Non-pigmented ciliary epithelial cell (primary cell): ENCODE results near the gene ATAD5.
"Not testable (repeated sequence)": the region's sequence is repeated elsewhere in the genome, so short reads cannot be mapped to it uniquely, and the experiment has no call there.

Experiments
- DNase-seq: peaks from one replicate; pipeline ENCODE4 v3.0.0-alpha.2; 2010; ENCODE audit warnings: low read depth

Gene ATAD5, protein sequence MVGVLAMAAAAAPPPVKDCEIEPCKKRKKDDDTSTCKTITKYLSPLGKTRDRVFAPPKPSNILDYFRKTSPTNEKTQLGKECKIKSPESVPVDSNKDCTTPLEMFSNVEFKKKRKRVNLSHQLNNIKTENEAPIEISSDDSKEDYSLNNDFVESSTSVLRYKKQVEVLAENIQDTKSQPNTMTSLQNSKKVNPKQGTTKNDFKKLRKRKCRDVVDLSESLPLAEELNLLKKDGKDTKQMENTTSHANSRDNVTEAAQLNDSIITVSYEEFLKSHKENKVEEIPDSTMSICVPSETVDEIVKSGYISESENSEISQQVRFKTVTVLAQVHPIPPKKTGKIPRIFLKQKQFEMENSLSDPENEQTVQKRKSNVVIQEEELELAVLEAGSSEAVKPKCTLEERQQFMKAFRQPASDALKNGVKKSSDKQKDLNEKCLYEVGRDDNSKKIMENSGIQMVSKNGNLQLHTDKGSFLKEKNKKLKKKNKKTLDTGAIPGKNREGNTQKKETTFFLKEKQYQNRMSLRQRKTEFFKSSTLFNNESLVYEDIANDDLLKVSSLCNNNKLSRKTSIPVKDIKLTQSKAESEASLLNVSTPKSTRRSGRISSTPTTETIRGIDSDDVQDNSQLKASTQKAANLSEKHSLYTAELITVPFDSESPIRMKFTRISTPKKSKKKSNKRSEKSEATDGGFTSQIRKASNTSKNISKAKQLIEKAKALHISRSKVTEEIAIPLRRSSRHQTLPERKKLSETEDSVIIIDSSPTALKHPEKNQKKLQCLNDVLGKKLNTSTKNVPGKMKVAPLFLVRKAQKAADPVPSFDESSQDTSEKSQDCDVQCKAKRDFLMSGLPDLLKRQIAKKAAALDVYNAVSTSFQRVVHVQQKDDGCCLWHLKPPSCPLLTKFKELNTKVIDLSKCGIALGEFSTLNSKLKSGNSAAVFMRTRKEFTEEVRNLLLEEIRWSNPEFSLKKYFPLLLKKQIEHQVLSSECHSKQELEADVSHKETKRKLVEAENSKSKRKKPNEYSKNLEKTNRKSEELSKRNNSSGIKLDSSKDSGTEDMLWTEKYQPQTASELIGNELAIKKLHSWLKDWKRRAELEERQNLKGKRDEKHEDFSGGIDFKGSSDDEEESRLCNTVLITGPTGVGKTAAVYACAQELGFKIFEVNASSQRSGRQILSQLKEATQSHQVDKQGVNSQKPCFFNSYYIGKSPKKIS (N-terminal part only)

DNA sequence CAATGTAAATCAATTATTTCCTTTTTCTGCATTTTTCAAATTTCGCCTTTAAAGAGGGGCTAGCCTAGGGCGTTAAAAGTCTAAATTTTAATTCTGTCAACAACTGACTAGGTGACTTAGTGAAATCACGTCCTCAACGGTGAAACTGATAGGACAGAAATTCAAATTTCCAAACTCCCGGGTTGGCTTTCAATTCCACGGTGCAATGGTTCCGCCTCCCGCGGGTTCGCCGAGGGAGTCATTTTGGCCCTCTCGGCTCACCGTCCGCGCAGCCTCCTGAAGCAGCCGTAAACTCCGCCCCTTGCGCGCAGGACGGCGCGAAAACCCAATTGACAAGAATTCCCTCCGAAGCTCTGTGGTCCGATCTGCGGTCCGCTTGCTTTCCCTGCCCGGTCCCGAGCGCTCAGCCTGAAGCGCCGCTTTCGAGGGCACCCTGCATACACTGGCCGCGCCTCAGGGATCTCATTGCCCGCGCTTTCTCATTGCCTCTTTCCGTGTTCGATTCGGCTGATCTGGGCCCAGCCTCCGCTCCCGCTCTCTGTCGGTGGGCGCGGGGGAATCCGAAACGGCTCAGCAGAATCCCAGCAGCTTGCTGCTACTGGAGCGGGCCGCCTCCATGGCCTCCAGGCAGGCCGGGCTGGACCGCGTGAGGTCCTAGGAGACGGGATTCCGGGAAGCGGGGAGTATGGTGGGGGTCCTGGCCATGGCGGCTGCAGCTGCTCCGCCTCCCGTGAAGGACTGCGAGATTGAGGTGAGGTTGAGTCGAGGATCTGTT is at the start of gene ATAD5:
Gene ATAD5, plus strand, starts transcription at position 304 of the 775 bp plus-strand sequence. Its CDS starts 382 bp downstream, at position 686.
- DNase-seq: peak; percentile 55

DNA sequence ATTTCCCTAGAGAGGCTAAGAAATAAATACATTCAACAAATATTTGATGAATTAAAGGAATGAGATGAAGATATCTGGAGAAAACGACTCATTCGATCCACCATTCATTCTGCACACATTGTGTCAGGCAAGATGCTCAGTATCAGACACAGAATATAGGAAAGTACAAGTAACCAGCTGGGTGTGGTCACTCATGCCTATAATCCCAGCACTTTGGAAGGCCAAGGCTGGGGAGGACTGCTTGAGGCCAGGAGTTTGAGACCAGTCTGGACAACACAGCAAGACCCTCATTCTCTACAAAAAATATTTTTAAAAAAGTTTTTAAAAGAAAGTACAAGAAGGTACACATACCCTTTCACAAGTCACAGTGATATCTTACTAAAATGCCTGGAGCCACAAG is 49.6 kb upstream of the ATAD5 start:
- no peak for DNase-seq

DNA sequence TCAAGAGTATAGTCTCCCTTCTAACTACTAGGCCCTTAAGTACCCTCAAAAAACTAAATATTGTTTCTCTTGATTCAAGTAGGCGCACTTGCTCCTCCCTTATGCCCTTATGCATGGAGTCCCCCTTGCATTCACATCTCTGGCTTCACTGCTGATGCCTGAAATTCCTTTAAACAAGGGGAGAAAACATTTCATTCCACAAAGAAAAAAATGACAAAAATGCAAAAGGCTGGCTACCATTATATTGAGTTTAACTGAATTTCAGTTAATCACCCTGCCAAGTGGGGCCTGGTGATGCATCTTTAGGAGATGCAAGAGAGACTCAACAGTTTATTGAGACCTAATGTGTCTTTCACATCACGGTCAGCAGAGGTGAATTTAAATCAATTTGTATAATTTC is 42.8 kb upstream of the ATAD5 start:
- no peak for DNase-seq

DNA sequence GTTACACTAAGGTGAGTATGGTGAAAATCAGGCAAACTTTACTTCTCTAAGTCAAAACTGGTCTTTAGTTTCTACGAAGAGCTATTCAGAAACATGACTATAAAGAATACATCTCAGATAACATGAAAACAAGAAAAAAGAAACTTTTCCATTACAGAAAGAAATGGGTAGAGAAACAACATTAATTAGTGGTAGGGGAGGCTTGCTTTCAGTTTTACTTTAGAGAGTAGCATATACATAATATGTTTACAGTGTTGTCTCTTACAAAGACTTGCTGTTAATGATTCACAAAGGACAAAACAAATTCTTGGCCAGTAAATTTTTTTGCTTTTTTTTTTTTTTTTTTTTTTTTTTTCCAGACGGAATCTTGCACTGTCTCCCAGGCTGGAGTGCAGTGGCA is 41.5 kb upstream of the ATAD5 start:
- DNase-seq: no peak

DNA sequence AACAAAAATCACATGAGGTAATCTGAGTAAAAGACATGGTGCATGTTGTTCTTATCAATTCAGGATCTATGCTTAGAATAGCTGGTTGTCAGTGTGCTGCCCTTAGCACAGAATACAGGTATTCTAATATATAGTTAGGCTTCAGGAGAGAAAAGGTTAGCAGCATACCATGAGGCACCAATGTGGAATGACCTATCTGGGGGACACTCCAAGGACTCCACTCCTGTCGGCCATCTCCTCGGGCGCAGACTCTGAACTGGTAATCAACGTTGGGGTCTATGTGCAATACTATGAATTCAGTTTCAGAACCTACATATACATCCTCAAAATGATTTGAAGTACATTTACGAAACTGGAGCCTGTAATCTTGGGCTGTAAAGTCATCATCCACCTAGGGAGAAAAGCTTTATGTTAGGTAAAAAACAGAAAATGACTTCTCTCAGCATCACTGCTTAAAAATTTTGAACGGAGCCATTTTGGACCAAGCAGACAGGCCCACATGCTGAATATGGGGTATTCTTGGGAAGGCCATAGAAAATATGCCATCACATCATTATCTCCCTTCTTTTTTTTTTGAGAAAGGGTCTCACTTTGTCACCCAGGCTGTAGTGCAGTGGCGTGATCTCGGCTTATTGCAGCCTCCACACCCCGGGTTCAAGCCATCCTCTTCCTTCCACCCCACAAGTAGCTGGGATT is 38.3 kb upstream of the ATAD5 start:
- DNase-seq: no peak

DNA sequence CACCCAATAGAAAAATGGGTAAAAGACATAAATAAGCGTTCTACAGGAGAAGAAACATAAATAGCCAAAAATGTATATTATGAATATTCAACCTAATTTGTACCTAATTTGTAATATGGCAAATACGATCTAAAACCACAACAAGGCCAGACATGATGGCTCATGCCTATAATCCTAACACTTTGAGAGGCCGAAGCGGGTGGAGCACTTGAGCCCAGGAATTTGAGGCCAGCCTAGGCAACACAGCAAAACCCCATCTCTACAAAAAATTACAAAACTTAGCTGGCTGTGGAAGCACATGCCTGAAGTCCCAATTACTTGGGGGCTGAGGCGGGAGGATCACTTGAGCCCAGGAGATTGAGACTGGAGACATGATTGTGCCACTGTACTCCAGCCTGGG is 37.4 kb upstream of the ATAD5 start:
- DNase-seq: no peak

DNA sequence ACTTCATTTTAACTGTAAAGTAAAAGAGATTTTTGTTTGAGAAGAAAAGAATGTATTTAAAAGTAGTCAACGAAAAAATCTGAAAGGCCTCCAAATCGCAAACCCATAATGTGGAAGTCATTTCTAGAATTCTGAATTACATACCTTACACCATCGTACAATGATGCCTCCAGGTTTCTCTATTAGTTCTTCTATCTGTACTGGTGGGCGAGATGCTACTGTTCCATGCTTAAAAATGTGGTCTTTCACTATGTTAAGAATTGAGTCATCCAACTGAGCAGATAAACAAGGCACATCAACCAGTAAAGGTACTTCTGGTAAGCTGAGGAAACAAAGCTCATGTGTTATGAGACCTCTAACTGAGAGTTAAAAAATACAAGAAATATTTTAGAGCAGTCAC is 35.8 kb upstream of the ATAD5 start:
- DNase-seq: no peak

DNA sequence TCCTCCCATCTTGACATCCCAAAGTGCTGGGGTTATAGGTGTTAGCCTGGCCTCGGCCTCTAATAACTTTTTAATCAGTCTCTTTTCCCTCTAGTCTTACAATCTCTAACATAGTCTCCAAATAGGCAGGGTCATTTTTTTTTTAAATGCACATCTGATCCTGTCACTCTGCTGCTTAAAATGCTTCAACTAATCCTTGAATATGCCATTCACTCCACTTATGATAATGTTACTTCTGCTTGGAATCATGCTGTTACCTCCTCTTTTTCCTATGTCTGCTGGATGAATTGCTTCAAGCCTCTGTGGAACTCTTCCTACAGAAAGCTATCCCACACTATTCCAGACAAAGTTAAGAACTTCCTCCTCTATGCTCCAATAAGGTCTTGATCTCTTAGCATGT is 30.1 kb upstream of the ATAD5 start:
- DNase-seq: no peak

DNA sequence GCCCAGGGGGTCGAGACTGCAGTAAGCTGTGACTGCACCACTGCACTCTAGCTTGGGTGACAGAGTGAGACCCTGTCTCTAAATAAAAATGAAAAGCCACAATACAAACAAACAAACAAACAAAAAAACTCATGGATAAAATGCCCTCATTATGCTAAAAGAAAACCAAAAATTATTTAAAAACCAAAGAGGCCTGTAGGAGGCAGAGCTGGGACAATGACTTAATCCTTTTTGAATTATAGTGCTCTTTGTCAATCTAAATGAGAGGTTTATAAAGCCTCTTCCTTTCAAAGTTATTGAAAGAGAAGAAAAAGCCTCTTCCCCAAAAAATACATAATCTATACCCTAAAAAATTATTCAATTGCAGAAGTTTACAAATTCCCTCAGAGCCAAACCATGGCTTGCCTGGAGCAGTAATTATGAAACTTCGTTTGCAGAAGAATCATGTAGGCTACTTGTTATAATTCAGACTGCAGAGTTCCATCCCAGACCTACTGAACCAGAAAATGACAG is 25.8 kb upstream of the ATAD5 start:
- no peak for DNase-seq

DNA sequence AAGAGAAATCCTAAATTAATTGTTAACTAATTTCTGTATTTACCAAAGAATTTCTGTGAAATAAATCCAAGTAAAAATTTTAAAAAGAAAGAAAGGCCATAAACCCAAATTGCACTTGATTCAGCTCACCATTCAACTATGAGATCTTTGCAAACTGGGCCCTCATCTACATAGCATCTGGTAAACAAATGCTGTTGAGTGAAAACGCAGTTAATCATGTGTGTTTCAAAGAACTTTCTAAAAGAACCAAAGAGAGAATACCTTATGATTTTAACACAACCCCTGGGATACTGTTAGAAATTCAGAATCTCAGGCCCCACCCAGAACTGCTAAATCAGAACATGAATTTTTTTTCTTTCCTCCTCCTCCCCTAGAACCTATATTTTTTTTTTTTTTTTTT is 23.9 kb upstream of the ATAD5 start:
- DNase-seq: no peak

DNA sequence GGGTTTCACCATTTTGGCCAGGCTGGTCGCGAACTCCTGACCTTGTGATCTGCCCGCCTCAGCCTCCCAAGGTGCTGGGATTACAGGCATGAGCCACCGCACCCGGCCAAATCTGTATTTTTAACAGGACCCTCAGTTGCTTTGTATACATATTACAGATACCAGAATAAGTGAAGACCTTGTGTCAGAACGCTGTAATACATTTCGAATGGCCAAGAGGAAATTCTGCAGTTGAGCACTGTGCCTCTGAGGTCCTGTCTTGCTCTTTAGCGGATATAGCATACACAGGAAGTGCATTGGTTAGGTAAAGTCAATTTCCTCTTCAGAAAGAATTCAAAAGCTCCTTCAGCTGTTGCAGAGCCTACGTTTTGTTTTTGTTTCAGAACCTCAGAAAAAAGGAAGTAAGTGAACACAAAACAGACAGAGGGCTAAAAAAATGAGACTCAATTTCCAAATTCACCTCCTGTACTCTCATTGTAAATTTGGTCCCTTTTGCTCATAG is 22.9 kb upstream of the ATAD5 start:
- DNase-seq: no peak

DNA sequence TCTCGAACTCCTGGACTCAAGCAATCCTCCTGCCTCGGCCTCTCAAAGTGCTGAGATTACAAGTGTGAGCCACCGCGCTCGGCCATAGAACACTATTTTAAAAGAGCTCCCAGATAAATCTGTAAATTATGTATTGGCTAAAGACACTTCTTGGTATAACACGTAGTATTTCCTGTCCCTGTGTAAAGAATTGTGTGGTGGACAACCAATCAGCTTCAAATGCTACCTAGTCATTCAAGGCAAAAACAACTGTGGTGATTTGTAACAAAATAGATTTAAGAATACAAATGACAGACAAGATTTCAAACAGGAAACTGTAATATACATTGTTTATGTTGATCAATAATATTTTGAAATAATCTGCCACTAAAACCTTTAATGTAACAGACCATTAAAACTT is 21.9 kb upstream of the ATAD5 start:
- no peak for DNase-seq

DNA sequence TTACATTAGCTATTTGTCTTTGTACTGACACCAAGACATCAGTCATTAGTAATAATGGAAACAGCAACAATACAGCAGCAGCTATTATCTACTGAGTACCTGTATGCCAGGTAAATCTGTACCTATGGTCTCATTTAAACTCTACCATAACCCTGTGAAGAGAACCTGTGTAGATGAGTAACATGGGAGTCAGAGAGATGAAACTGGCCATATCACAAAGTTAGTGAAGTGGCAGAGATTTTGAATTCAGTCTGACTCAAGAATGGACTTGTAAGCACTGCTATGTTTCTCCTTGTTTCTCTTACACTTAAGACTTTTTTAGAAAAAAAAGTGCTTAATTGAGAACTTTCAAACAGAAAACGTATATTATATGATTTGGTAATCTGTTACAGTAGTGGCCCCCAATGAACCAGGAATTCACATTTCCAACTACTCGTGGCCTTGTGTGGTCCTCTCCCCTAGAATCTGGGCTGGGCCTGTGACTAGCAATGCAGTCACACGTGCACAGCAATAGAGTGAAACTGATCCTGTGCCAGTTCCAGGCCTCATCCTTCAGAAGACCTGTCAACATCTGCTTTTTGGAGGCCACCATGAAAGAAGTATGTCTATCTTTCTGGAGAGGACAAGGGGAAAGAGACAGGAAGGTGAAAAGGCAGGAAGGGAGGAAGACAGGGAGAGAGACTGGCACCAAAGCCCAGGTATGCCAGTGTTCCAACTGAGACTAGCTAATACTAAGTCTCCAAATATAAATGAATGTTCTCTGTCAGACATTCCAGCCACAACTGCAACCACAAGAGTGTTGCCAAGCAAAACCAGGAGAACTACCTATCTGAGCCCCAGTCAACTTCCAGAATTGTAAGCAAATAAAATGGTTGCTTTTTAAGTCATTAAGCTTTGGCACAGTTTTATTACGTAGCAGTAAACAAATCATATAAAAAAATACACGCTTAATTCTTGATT is 19.3 kb upstream of the ATAD5 start:
- no peak for DNase-seq

DNA sequence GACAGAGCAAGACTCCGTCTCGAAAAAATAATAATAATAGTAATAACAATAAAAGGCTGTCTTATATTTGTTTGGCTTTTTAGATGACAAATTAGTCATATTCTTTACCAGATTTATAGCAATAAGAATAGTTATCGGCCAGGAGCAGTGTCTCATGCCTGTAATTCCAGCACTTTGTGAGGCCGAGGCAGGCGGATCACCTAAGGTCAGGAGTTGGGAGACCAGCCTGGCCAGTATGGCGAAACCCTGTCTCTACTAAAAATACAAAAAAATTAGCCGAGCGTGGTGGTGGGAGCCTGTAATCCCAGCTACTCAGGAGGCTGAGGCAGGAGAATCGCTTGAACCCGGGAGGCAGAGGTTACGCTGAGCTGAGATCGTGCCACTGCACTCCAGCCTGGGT is 17.5 kb upstream of the ATAD5 start:
- DNase-seq: not testable (repeated sequence)

DNA sequence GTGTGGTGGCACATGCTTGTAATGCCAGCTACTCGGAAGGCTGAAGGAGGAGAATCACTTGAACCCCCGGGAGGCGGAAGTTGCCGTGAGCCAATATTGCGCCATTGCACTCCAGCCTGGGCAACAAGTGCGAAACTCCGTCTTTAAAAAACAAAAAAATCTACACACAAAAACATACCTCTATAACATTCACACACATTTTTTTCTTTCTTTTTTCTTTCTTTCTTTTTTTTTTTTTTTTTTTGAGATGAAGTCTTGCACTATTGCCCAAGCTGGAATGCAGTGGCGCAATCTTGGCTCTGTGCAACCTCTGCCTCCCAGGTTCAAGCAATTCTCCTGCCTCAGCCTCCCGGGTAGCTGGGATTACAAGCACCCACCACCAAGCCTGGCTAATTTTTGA is 16.9 kb upstream of the ATAD5 start:
- not testable (repeated sequence) for DNase-seq

DNA sequence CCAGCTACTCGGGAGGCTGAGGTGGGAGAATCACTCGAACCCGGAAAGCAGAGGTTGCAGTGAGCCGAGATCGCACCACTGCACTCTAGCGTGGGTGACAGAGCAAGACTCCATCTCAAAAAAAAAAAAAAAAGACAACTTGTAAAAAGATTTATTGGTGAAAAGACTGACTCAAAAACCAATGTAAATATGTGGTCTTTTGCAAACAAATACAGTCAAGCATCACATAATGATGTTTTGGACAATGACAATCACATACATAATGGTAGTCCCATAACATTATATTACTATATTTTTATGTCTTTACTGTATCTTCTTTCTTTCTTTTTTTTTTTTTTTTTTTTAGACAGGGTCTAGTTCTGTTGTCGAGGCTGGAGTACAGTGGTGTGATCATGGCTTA is 15.6 kb upstream of the ATAD5 start:
- no peak for DNase-seq

DNA sequence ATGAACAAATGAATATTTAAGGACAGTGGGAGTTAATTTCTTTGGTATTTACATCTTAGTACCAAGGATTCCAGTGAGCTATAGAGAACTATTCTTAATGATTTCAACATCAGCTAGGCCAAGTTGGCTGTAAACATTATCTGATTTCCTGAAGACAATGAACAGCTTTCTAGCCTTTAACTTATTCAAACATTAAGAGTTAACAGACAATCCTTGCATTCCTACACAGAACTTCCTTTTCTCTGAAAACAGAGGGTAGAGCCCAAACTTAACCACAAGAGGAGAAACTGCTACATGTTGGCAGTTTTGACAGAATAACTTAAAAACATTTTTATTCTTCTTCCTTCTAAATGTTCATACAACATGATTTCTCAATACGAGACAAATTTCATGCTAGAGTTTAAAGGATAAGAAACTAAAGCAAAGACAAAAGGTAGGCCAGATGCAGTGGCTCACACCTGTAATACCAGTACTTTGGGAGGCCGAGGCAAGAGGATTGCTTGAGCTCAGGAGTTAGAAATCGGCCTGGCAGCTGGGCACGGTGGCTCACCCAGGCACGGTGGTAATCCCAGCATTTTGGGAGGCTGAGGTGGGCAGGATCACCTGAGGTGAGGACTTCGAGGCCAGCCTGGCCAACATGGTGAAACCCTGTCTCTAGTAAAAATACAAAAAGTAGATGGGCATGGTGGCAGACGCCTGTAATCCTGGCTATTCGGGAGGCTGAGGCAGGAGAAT is 11.6 kb upstream of the ATAD5 start:
- DNase-seq: no peak

DNA sequence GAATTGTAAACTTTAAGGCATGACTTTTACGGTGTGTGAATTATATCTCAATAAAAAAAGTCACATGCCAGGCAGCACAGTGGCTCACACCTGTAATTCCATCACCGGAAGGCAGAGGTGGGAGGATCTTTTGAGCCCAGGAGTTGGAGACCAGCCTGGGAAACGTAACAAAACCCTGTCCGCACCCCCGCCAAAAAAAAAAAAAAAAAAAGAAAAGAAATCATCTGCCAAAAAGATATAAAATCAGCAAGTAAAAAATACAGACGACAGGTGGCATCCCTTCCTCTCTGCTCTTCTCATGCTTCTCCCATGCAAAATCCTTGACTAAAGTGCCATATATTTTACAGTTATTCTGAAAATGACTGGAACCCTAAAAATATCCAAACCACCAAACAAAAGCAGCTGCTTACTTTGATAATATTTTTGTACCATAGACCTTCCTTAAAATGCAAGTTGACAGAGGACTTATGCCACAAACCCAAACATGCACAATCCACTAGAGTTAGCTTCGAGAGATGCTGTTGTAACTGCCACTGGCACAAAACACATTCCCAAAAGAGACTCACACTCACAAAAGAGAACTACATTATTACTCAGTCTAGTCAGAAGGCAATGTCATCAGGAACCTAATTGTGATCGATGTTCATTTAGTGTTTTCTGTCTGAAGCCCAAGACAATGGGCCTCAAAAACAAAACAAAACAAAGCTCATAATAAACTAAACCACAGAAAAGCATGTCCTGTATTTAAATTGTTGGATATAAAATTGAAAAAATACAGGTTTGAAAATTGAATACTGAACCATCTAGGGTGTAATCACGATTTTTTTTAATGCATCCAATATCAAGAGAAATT is 9.7 kb upstream of the ATAD5 start:
- no peak for DNase-seq
